HepG2 (cell line): ENCODE measurements around the gene ST6GALNAC6. TPM values are rescaled to one million over a fixed set of nuclear protein-coding genes. Genes with fewer than 3 reads are reported as not detected.
A peak's percentile ranks its signal among the peaks of the same experiment; 100 is the strongest.

Experiments
- ATAC-seq: fragments of 200-7000 bp; cut with Tn5 transposase; 3 replicates; pipeline ENCODE4 v1.9.1; 2020; ENCODE audit warnings: mild to moderate bottlenecking, moderate library complexity
- BruUV-seq: library from RNA; stranded (reverse); fragments of 400-500 nt; replicated peaks from 2 replicates; lab custom pipeline; 2021; lab: Mats Ljungman, UMichigan
- CTCF ChIA-PET: fragments of 300-600 bp; formaldehyde crosslinking; extraction: SDS; loops from one replicate; lab custom pipeline; 2021; ENCODE audit warnings: low total read pairs, inconsistent platforms, low intra/inter-chr PET ratio; lab: Yijun Ruan, JAX
- POLR2A ChIA-PET: fragments of 350-600 bp; sonication (Branson Sonifier 250); formaldehyde crosslinking; loops from one replicate; lab custom pipeline; 2020; ENCODE audit warnings: antibody characterized with exemption, inconsistent platforms; lab: Yijun Ruan, JAX
- DNase-seq: peaks from one replicate; pipeline ENCODE4 v3.0.0-alpha.2; 2015; ENCODE audit warnings: low spot score
- FAIRE-seq: peaks from 3 replicates; lab custom pipeline; 2011; peaks lifted over from hg19 to GRCh38; lab: Jason Lieb, UNC
- H2AFZ ChIP-seq: one replicate; pipeline ENCODE4 v1.6.1; 2011; ENCODE audit warnings: low read length, inconsistent platforms
- H3K27ac ChIP-seq: fragments of 300-600 bp; 3 replicates; pipeline ENCODE4 v1.8.0; 2011; ENCODE audit warnings: mixed run types, mild to moderate bottlenecking, mixed read lengths, low read length, inconsistent platforms; ENCODE audit not compliant: insufficient read depth; ENCODE audit errors: extremely low read length
- H3K27me3 ChIP-seq, 2 experiments: fragments of 200-600 bp in 1 of 2; 2 replicates in 1 of 2; 3 replicates in 1 of 2; pipeline versions ENCODE4 v1.6.0 to v1.8.0; 2011; ENCODE audit warnings: low read length in 2 of 2, mild to moderate bottlenecking in 2 of 2, moderate library complexity in 2 of 2, inconsistent platforms in 1 of 2; ENCODE audit not compliant: insufficient read depth in 2 of 2, control insufficient read depth in 1 of 2
- H3K36me3 ChIP-seq, 2 experiments: fragments of 200-600 bp in 1 of 2; replicated peaks in 1 of 2; 2 replicates in 1 of 2; 3 replicates in 1 of 2; pipeline versions ENCODE4 v1.5.1 to v1.8.0; 2011; ENCODE audit warnings: low read length in 2 of 2, inconsistent platforms in 1 of 2; ENCODE audit not compliant: insufficient read depth in 2 of 2, control insufficient read depth in 1 of 2
- H3K4me1 ChIP-seq: 2 replicates; pipeline ENCODE4 v1.5.1; 2012; ENCODE audit warnings: low read length, inconsistent platforms; ENCODE audit not compliant: insufficient read depth
- H3K4me2 ChIP-seq: 2 replicates; pipeline ENCODE4 v1.6.0; 2011; ENCODE audit warnings: low read depth, low read length, inconsistent platforms
- H3K4me3 ChIP-seq, 3 experiments: fragments of 200-600 bp in 1 of 3; sonication (generic), shearing (Covaris generic) in 1 of 3; replicated peaks in 1 of 3; 2 replicates each; pipeline ENCODE4 v1.5.1; 2011 to 2016; ENCODE audit warnings: low read length in 3 of 3, inconsistent platforms in 2 of 3, low read depth in 2 of 3, mild to moderate bottlenecking in 2 of 3, control low read depth in 1 of 3, mixed read lengths in 1 of 3; ENCODE audit not compliant: insufficient read depth in 1 of 3
- H3K79me2 ChIP-seq: one replicate; pipeline ENCODE4 v1.6.1; 2011; ENCODE audit warnings: low read length, inconsistent platforms; ENCODE audit not compliant: insufficient read depth
- H3K9ac ChIP-seq: 2 replicates; pipeline ENCODE4 v1.6.0; 2011; ENCODE audit warnings: mild to moderate bottlenecking, low read depth, low read length, inconsistent platforms; ENCODE audit not compliant: insufficient read depth
- H3K9me3 ChIP-seq: 2 replicates; pipeline ENCODE4 v1.5.1; 2012; ENCODE audit warnings: mild to moderate bottlenecking, low read length
- H4K20me1 ChIP-seq: 2 replicates; pipeline ENCODE4 v1.6.0; 2011; ENCODE audit warnings: inconsistent platforms, mild to moderate bottlenecking, low read length, moderate library complexity; ENCODE audit not compliant: insufficient read depth
- JUN ChIP-seq: sonication (generic); formaldehyde crosslinking; IDR thresholded peaks from 2 replicates; pipeline ENCODE4 v1.4.0; 2020; ENCODE audit warnings: mild to moderate bottlenecking, missing genetic modification reagents
- KAT8 ChIP-seq: IDR thresholded peaks from 2 replicates; pipeline ENCODE4 v1.6.1; 2016; ENCODE audit warnings: missing genetic modification reagents, missing compliant biosample characterization
- KDM2A ChIP-seq: sonication (generic); formaldehyde crosslinking; IDR thresholded peaks from 2 replicates; pipeline ENCODE4 v1.4.0; 2020; ENCODE audit warnings: low read depth, missing genetic modification reagents, borderline replicate concordance
- KDM3A ChIP-seq: IDR thresholded peaks from 2 replicates; pipeline ENCODE4 v1.6.1; 2018; ENCODE audit warnings: low read depth, missing compliant biosample characterization
- MIXL1 ChIP-seq: IDR thresholded peaks from 2 replicates; pipeline ENCODE4 v1.6.1; 2016
- RELA ChIP-seq: sonication (generic); formaldehyde crosslinking; IDR thresholded peaks from 2 replicates; pipeline ENCODE4 v1.4.0; 2020; ENCODE audit warnings: missing genetic modification reagents
- SOX5 ChIP-seq: IDR thresholded peaks from 2 replicates; pipeline ENCODE4 v1.6.1; 2016; ENCODE audit warnings: borderline replicate concordance
- ZFP36L1 ChIP-seq: sonication (generic); formaldehyde crosslinking; IDR thresholded peaks from 2 replicates; pipeline ENCODE4 v1.8.0; 2022; ENCODE audit warnings: mild to moderate bottlenecking, missing genetic modification reagents, moderate library complexity
- ZNF660 ChIP-seq: sonication (generic); formaldehyde crosslinking; IDR thresholded peaks from 2 replicates; pipeline ENCODE4 v1.5.1; 2020; ENCODE audit warnings: mild to moderate bottlenecking, low read depth, missing genetic modification reagents, borderline replicate concordance
- ZNF670 ChIP-seq: sonication (generic); formaldehyde crosslinking; IDR thresholded peaks from 2 replicates; pipeline ENCODE4 v1.8.0; 2022; ENCODE audit warnings: mild to moderate bottlenecking, missing genetic modification reagents, borderline replicate concordance
- ZNF879 ChIP-seq: sonication (generic); formaldehyde crosslinking; IDR thresholded peaks from 2 replicates; pipeline ENCODE4 v1.8.1; 2023; ENCODE audit warnings: missing genetic modification reagents
- WGBS: methylation state at CpG from one replicate; pipeline ENCODE4 v1.1.6; 2017; ENCODE audit warnings: low lambda C conversion rate; 5-methylcytosine and 5-hydroxymethylcytosine counted together
- in situ Hi-C: cut with HindIII; loops from 2 replicates; pipeline ENCODE4 v1.10.0; 2017; ENCODE audit warnings: low pct_unique_long_range_greater_than_20kb; ENCODE audit not compliant: extremely low pct_ligation_motif_present
- intact Hi-C: fragments of 100-400 bp; cut with micrococcal nuclease; formaldehyde crosslinking; loops from one replicate; pipeline ENCODE4 v1.10.0; 2022; ENCODE audit not compliant: unreplicated experiment
- polyA plus RNA-seq, 8 experiments: library from polyadenylated mRNA; depleted of rRNA in 3 of 8; stranded (reverse) in 7 of 8; unstranded in 1 of 8; fragments of >200 nt; fragmentation: Illumina TruSeq in 4 of 8; extraction: Trizol in 4 of 8; gene quantifications; 2 replicates each; pipeline versions ENCODE4 v1.2.1 to v1.2.3, GENCODE V29; 2011 to 2016; ENCODE audit warnings: low read depth in 4 of 8, missing spikeins in 1 of 8, mixed read lengths in 1 of 8; ENCODE audit not compliant: insufficient read depth in 1 of 8
- total RNA-seq, 5 experiments: library from RNA; depleted of rRNA; stranded (reverse); fragments of >200 nt; fragmentation: Illumina TruSeq; extraction: Trizol; gene quantifications; 2 replicates each; pipeline ENCODE4 v1.2.3, GENCODE V29; 2016; ENCODE audit warnings: low read depth in 1 of 5
- TF ChIP-seq, protein P1 (sequence below): sonication (generic); formaldehyde crosslinking; IDR thresholded peaks from 2 replicates; pipeline ENCODE4 v1.4.0; 2020; ENCODE audit warnings: missing genetic modification reagents
- TF ChIP-seq, protein P2 (sequence below), 2 experiments: sonication (generic) in 1 of 2; formaldehyde crosslinking in 1 of 2; IDR thresholded peaks; 2 replicates each; pipeline versions ENCODE4 v1.4.0 to v1.6.1; 2018 to 2020; ENCODE audit warnings: missing genetic modification reagents in 2 of 2, borderline replicate concordance in 1 of 2, low read depth in 1 of 2, mild to moderate bottlenecking in 1 of 2, missing biosample characterization in 1 of 2
- TF ChIP-seq, protein P3 (sequence below): sonication (generic); formaldehyde crosslinking; IDR thresholded peaks from 2 replicates; pipeline ENCODE4 v1.4.0; 2020; ENCODE audit warnings: mild to moderate bottlenecking, missing genetic modification reagents

The ST6GALNAC6 gene
- total and polyA plus RNA-seq, 2 of the 13 experiments (the other 11 are each of a cell fraction or from before 2014, with no cell fraction given), result 18.5 to 65.4 TPM

DNA sequence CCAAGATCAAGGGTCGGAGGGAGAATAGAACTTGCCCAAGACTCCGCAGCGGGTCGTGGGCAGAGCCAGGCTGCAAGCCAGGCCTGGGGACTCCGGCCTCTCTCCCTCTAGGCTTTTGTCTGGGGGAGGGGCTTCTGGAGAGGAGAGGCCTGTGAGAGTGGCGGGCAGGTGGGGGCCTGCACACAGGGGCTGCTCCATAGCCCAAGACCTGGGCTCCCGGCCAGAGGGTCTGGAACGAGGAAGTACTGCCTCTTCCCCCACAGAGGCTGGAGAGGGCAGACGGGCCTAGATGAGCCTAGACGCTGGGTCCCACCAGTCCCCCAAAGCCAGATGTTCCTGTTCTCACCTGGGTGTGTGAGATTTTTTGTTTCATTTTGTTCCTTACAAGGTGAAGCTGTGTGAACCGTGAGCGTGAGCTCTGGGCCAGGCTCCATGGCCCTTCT lies 5.2 kb upstream of the ST6GALNAC6 start (continued):
- TF ChIP-seq KDM2A (CRISPR knock-in tag), result peak; percentile 37; the same call in 1 of the 2 replicates
- TF ChIP-seq ZNF879 (CRISPR knock-in tag), result peak; percentile 72; the same call in 1 of the 2 replicates
- TF ChIP-seq KDM3A (CRISPR knock-in tag), result no peak
- no peak for TF ChIP-seq JUN
- peak; percentile 24; the same call in 1 of the 2 replicates for TF ChIP-seq KAT8 (CRISPR knock-in tag)
- TF ChIP-seq ZNF660 (CRISPR knock-in tag), result no peak
- no peak for TF ChIP-seq RELA (CRISPR knock-in tag)
- TF ChIP-seq, protein P1, sequence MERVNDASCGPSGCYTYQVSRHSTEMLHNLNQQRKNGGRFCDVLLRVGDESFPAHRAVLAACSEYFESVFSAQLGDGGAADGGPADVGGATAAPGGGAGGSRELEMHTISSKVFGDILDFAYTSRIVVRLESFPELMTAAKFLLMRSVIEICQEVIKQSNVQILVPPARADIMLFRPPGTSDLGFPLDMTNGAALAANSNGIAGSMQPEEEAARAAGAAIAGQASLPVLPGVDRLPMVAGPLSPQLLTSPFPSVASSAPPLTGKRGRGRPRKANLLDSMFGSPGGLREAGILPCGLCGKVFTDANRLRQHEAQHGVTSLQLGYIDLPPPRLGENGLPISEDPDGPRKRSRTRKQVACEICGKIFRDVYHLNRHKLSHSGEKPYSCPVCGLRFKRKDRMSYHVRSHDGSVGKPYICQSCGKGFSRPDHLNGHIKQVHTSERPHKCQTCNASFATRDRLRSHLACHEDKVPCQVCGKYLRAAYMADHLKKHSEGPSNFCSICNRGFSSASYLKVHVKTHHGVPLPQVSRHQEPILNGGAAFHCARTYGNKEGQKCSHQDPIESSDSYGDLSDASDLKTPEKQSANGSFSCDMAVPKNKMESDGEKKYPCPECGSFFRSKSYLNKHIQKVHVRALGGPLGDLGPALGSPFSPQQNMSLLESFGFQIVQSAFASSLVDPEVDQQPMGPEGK, result peak; percentile 74

DNA sequence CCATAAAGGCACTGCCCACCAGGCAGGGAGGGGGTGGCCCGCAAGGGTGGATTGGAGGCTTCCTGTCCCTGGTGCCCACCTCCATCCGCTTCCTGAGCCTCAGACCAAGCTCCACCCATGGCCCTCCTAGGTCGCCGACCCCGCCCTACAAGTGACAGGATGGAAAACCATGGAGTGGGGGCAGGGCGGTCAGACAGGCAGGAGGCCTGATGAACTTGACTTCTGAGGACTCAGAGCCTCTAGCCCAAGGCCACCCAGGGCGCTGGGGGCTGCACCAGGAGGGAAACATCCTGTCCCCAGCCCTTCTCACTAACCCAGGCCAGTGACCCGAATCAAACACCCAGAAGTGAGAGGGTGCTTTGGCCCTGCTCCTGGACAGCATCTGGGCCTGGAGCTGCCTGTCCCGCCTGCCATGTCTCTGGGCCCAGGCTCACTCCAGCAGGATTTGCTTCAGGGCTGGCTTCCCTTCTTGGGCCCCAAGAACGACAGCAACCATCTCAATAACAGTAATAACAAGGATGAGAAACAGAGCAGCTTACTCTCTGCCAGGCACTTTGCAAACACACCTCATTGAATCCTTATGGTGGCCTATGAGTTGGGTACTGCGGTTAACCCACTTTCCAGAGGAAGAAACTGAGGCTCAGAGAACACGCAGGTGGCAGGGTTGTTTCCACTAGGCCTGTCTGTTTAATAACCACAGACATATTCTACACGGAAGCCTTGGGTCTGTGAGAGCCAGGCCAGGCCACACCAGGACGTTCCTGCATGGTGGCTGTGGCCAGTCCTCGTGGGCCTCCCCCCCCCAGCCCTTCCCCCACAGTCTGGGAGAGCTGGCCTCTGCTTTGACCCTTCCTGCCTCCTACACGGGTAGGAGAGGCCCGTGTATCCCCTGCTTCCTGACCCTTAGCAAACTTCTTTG lies 4.4 kb upstream of the ST6GALNAC6 start:
- H3K27me3 ChIP-seq, result no peaks in the 10 kb centered on the region
- ATAC-seq (peak; percentile 67), FAIRE-seq (peak; percentile 67), DNase-seq (peak; percentile 87)
- TSS peak; percentile 37 for BruUV-seq
- 10% methylated on average over 15 of the region's 17 CpGs for WGBS
- intact Hi-C loops, result loop anchor here (2.0 kb wide), 1 partner anchor 13 kb away; the partner anchor contains the start of gene ST6GALNAC4
- peak overlapping the region; percentile 74 for H3K4me2 ChIP-seq
- H3K79me2 ChIP-seq, result no peaks in the 10 kb centered on the region
- no peaks in the 10 kb centered on the region; a peak in 1 of 5 replicates for H3K36me3 ChIP-seq
- no peaks in the 10 kb centered on the region for H3K9me3 ChIP-seq
- ChIA-PET CTCF (no interaction called here), POLR2A (interaction anchor here (0.6 to 4.5 kb wide), 8 partner anchors 9 to 175 kb away, joined by 3 to 78 read pairs (median 4); partner anchors contain the start of gene ST6GALNAC4)
- H2AFZ ChIP-seq, result no peak overlapping the region
- peak overlapping the region; percentile 44 to 62 (median 48) for H3K4me3 ChIP-seq
- H3K9ac ChIP-seq, result peak overlapping the region; percentile 39; the same call in 1 of the 2 replicates
- in situ Hi-C loops, result no loop called here
- no peak overlapping the region for H3K27ac ChIP-seq
- peaks cover 48% of the 10 kb centered on the region for H3K4me1 ChIP-seq
- H4K20me1 ChIP-seq, result no peaks in the 10 kb centered on the region
- TF ChIP-seq ZNF670 (CRISPR knock-in tag) (no peak), MIXL1 (0 out of 2 replicates have a peak, but pooled peaks have one; percentile 56), SOX5 (CRISPR knock-in tag) (peak; percentile 72), ZFP36L1 (peak; percentile 79; the same call in 1 of the 2 replicates)
- TF ChIP-seq, protein P2, sequence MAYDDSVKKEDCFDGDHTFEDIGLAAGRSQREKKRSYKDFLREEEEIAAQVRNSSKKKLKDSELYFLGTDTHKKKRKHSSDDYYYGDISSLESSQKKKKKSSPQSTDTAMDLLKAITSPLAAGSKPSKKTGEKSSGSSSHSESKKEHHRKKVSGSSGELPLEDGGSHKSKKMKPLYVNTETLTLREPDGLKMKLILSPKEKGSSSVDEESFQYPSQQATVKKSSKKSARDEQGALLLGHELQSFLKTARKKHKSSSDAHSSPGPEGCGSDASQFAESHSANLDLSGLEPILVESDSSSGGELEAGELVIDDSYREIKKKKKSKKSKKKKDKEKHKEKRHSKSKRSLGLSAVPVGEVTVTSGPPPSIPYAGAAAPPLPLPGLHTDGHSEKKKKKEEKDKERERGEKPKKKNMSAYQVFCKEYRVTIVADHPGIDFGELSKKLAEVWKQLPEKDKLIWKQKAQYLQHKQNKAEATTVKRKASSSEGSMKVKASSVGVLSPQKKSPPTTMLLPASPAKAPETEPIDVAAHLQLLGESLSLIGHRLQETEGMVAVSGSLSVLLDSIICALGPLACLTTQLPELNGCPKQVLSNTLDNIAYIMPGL (CRISPR knock-in tag; IDR thresholded peaks at IDR 0.05; ENCODE audit: borderline replicate concordance in 1 of 2, low read depth in 1 of 2), result peak in 1 of 2 experiments; percentile 81; a peak in 2 of 4 replicates
- TF ChIP-seq, protein P3, sequence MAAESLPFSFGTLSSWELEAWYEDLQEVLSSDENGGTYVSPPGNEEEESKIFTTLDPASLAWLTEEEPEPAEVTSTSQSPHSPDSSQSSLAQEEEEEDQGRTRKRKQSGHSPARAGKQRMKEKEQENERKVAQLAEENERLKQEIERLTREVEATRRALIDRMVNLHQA (CRISPR knock-in tag), result no peak
